Parathyroid adenoma (tissue), 2 donors: ENCODE measurements around the gene USP33.
A peak's percentile ranks its signal among the peaks of the same experiment; 100 is the strongest.

Source experiments
- H2AFZ ChIP-seq: fragments of 300-600 bp; sonication (generic); one replicate; pipeline ENCODE4 v1.7.0; 2017; ENCODE audit warnings: antibody characterized with exemption, mild to moderate bottlenecking
- H3K27ac ChIP-seq: fragments of 300-600 bp; sonication (generic); one replicate; pipeline ENCODE4 v1.7.0; 2017
- H3K27me3 ChIP-seq: fragments of 300-600 bp; sonication (generic); one replicate; pipeline ENCODE4 v1.7.0; 2017; ENCODE audit warnings: low read length; ENCODE audit not compliant: control insufficient read depth, insufficient read depth
- H3K36me3 ChIP-seq: fragments of 300-600 bp; sonication (generic); one replicate; pipeline ENCODE4 v1.7.0; 2017; ENCODE audit warnings: low read length; ENCODE audit not compliant: control insufficient read depth, insufficient read depth
- H3K4me1 ChIP-seq: fragments of 300-600 bp; sonication (generic); one replicate; pipeline ENCODE4 v1.7.0; 2017; ENCODE audit warnings: control low read depth
- H3K4me2 ChIP-seq: fragments of 300-600 bp; sonication (generic); one replicate; pipeline ENCODE4 v1.7.0; 2017; ENCODE audit warnings: low read length
- H3K4me3 ChIP-seq: fragments of 300-600 bp; sonication (generic); one replicate; pipeline ENCODE4 v1.7.0; 2017; ENCODE audit warnings: low read depth, low read length
- H3K79me2 ChIP-seq: fragments of 300-600 bp; sonication (generic); one replicate; pipeline ENCODE4 v1.7.0; 2017; ENCODE audit warnings: control low read depth
- H3K9ac ChIP-seq: fragments of 300-600 bp; sonication (generic); one replicate; pipeline ENCODE4 v1.7.0; 2017; ENCODE audit warnings: mild to moderate bottlenecking
- H3K9me3 ChIP-seq: fragments of 300-600 bp; sonication (generic); one replicate; pipeline ENCODE4 v1.7.0; 2017; ENCODE audit warnings: low read length; ENCODE audit not compliant: control insufficient read depth
- CTCF ChIP-seq: fragments of 300-600 bp; sonication (generic); IDR thresholded peaks from one replicate; pipeline ENCODE4 v1.7.0; 2017; ENCODE audit warnings: antibody characterized with exemption, mild to moderate bottlenecking
- donor health status: primary hyperparathyroidism.

The USP33 gene

GRCh38 chr1:77686796-77687518 is 72.7 kb downstream of the USP33 start:
- no peak overlapping the region for H3K4me3 ChIP-seq
- no peaks in the 10 kb centered on the region for H3K9me3 ChIP-seq
- H3K27me3 ChIP-seq: no peaks in the 10 kb centered on the region
- H2AFZ ChIP-seq: no peak overlapping the region
- no peak overlapping the region for H3K9ac ChIP-seq
- peaks cover 3% of the 10 kb centered on the region for H3K79me2 ChIP-seq
- H3K4me2 ChIP-seq: no peak overlapping the region
- no peaks in the 10 kb centered on the region for H3K36me3 ChIP-seq
- no peaks in the 10 kb centered on the region for H3K4me1 ChIP-seq
- TF ChIP-seq CTCF: no peak
- no peak overlapping the region for H3K27ac ChIP-seq

GRCh38 chr1:77683160-77684148 is 76.2 kb downstream of the USP33 start:
- H3K4me3 ChIP-seq: peak overlapping the region; percentile 96
- H3K36me3 ChIP-seq: no peaks in the 10 kb centered on the region
- no peaks in the 10 kb centered on the region for H3K4me1 ChIP-seq
- H3K79me2 ChIP-seq: peaks cover 8% of the 10 kb centered on the region
- H3K9ac ChIP-seq: peak overlapping the region; percentile 53
- peak overlapping the region; percentile 94 for H3K27ac ChIP-seq
- no peaks in the 10 kb centered on the region for H3K27me3 ChIP-seq
- peak overlapping the region; percentile 97 for H2AFZ ChIP-seq
- H3K9me3 ChIP-seq: no peaks in the 10 kb centered on the region
- peak overlapping the region; percentile 84 for H3K4me2 ChIP-seq
- TF ChIP-seq CTCF: peak; percentile 77

GRCh38 chr1:77682460-77683159 is 77.0 kb downstream of the USP33 start, which contains the start of gene ZZZ3:
TSS of gene ZZZ3 (minus strand) at chr1:77682658. CDS start at chr1:77633354, 49,304 bp downstream.
- peaks cover 8% of the 10 kb centered on the region for H3K79me2 ChIP-seq
- H3K9ac ChIP-seq: peak within 1 kb of the TSS; percentile 53
- peak within 1 kb of the TSS; percentile 84 for H3K4me2 ChIP-seq
- H3K4me1 ChIP-seq: no peaks in the 10 kb centered on the region
- no peaks in the 10 kb centered on the region for H3K9me3 ChIP-seq
- no peaks in the 10 kb centered on the region for H3K36me3 ChIP-seq
- peak within 1 kb of the TSS; percentile 96 for H3K4me3 ChIP-seq
- no peaks in the 10 kb centered on the region for H3K27me3 ChIP-seq
- no peak for TF ChIP-seq CTCF
- peak within 1 kb of the TSS; percentile 94 for H3K27ac ChIP-seq
- peak within 1 kb of the TSS; percentile 97 for H2AFZ ChIP-seq

- no peak overlapping the region for H3K27ac ChIP-seq
- H3K4me1 ChIP-seq: no peaks in the 10 kb centered on the region
Observed at GRCh38 chr1:77680173-77680572, 79.5 kb downstream of the USP33 start.

More at GRCh38 chr1:77680173-77680572, 79.5 kb downstream of the USP33 start:
- H3K9me3 ChIP-seq: no peaks in the 10 kb centered on the region
- H2AFZ ChIP-seq: no peak overlapping the region
- no peaks in the 10 kb centered on the region for H3K36me3 ChIP-seq
- H3K79me2 ChIP-seq: peaks cover 11% of the 10 kb centered on the region
- TF ChIP-seq CTCF: no peak
- H3K4me3 ChIP-seq: no peak overlapping the region
- H3K9ac ChIP-seq: no peak overlapping the region
- H3K4me2 ChIP-seq: no peak overlapping the region
- no peaks in the 10 kb centered on the region for H3K27me3 ChIP-seq
